ENCODE measurements around the gene ANKS1B.
"Not testable (repeated sequence)": the region's sequence is repeated elsewhere in the genome, so short reads cannot be mapped to it uniquely, and the experiment has no call there.

Gene ANKS1B

DNA sequence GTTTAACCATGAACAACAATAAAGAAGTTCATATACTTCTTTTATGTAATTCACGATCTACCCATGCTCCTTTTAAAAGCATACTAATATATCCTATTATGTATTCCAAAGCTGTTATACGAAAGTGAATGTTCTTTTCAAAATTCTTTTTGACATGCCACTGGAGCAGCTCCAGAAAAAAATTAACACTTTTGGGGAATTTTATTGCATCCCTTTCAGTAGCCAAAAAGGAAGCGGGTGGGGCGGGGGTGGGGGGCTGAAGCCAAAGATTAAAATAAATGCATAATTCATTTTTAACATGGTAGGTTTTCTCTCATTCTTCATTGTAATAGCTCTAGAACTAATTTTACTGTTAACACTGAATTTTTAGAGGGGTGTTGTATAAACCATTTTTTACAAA, 123.0 kb downstream of the ANKS1B start:
- no peak for DNase-seq (ENCODE audit: low read depth)

DNA sequence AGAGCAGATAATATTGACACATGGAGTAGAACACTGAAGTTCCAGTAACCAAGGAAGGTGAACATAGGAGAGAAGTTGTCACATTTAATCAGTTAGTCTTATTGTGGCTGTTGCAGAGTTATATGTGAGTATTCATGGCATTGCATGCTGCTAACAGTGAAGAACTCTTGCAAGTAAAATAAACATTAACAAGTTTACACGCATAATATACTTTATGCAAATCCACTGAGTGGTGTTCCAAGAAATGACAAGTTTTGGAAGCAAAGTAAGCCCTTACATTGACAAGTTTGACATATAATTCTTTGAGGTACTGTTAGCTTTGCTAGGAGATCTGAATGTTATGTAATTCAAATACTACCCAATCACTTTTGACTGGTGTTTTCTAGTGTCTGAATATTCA, 125.6 kb downstream of the ANKS1B start:
- DNase-seq (ENCODE audit: low read depth), result no peak

DNA sequence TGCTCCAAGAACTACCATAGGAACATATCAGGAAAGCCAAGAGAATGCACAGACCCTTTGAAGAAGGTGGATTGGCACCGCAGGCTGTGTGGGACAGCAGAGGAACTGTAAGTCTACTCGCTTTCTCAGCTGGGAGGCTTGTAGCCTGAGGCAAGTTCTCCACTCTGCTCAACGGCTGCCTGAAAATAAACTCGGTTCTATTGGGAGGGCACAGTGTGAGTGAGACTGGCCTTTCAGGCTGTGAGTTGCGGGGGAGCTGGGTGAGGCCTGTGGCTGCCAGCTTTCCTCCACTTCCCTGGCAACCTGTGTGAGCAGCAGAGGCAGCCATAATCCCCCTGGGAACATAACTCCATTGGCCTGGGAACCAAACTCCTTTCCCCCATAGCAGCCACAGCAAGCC, 132.1 kb downstream of the ANKS1B start:
- no peak for DNase-seq (ENCODE audit: low read depth)

DNA sequence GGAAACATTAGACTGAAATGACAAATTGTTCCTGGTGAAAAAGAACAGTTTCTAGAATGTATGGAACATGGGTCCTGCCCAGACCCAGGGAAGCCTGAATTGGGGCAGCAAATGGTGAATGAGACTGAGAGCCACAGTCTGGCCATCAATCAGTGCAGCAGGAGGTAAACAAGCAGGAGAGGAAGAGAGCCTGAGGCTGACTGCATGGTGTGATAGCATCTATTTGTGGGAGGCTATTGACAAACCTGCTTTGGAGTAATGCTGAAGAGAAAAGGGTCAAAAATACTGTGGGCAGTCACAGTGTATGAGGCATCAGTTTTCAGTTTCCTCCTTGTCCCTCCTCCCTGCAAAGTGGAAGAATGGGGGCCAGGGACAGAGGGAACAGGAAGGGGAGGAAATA, 136.8 kb downstream of the ANKS1B start:
- DNase-seq (ENCODE audit: low read depth), result no peak

DNA sequence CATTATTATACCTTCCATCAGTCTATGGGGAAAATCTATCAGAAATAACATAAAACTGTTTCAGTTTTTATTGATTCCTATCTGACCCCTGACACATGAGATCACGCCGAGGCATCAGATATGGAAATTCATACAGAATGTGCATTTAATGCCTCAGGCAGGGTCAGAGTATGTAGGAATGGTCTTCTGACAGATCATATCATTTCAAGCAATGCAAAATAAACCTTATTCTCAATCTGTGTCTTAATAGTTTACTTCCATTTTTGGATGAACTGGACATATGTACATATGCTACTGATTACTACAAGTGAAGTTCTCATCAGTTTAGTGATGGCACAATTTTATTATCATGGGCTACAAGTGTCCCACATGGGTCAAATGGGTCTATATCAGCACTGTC, 150.0 kb downstream of the ANKS1B start:
- no peak for DNase-seq (ENCODE audit: low read depth)

DNA sequence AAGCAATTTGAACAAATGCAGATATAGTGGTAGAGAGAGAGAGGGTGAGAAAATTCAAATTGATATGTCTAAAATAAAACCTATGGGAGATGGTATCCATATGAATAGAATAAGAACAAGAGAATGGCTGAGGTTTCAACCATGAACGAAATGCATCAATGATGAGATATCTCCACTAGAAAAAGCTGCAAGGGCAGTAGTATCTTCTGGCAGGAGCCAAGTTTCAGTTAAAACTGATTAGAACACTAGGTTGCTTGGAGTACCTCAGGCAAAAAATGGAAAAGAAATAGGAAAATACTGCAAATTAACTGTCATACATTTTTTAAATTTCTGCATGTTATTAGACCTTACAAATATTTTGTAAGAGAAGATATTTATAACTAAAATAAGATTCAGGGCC, 151.3 kb downstream of the ANKS1B start:
- no peak for DNase-seq (ENCODE audit: low read depth)

DNA sequence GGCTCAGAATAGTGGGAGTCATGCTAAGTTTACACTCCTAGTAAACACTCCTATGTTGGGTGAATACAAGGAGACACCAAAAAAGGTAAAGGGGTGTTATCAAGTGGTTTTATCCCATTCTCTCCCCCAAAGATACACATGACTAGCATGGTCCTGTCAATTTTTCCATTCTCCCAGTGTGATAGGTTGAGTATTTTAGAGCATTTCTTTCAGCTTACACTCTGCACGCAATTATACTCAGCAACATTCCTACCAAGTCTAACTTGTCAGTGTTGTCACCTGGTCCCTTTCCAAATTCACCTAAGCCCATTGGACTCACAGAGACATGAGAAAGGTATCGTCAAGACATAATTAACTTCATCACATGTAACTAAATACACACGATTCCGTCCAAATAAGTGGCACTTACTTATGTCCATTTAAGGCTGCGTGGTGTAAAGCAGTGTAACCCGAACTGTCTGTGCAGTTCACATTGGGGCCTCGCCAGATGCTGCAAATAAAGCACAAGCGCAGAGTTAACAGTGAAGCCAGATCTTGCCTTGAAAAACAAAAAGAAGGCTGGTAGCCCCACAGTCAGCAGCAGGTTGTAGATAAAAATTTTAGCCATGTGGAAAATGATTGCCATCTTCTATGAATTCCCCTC, 159.7 kb downstream of the ANKS1B start:
- no peak for DNase-seq (ENCODE audit: low read depth)

DNA sequence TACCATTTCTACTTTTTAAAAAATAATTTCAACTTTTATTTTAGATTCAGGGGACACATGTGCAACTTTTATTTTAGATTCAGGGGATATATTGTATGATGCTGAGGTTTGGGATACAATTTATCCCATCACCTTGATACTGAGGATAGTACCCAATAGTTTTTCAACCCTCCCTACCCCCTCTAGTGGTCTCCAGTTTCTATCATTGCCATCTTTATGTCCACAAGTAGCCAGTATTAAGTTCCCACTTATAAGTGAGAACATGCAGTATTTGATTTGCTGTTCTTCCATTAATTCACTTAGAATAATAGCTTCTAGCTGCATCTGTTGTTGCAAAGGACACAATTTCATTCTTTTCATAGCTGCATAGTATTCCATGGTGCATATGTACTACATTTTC, 162.5 kb downstream of the ANKS1B start:
- DNase-seq (ENCODE audit: low read depth), result no peak

DNA sequence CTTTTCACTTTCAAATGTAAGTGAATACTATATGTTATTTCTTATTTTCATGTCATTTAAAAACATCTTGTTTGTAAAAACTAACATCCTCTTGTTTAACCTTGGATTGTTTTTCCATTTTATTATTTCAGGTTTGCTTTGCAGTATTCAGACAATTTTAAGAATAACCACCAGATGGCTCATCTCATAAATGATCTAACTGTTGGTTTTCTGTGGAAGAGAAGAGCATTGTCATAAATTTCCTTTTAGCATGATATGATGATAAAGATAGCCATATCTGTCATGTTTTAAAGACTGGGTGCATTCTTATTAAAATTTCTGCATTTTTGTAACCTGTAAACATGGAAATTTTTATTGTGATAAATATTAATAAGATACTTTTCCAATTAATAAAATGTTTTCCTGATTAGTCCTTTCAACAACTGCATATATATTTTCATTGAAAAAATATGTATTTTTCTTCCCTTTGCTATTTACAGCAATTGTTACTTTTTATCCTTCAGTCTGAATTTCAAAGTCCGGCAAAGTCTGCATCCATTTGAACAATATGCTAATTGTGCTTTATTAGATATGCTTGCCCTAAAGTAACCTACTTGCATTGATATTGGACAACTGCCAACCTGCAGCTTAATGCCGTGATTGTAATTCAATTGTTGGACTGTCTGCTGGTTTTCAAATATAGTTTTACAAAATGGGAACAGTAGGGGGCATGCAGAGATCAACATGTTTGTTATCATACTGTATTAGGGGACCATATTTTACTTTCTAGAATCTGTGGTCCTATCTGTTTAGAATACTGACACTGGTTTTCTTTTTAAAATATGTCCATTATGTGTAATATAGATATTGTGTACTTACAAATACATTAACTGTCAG, 173.8 kb downstream of the ANKS1B start:
- peak; percentile 5 for DNase-seq (ENCODE audit: low read depth)

DNA sequence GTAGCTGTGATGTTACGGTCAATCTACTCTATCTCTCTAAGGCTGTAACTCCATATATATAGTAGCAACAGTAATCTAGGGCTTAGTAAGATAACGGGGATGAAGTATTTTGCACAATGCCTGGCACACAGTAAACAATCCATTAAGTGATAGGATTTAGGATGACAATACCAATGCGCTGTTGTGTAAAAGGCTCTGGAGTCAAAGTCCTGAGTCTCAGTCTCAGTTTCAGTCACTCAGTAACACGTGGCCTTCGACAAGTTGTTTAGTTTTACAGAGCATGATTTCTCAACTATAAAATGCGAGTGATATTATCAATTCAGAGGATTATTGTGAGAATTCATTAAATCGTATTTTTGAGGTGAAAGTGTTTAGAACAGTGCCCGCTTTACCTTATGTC, 174.8 kb downstream of the ANKS1B start:
- DNase-seq (ENCODE audit: low read depth), result no peak

DNA sequence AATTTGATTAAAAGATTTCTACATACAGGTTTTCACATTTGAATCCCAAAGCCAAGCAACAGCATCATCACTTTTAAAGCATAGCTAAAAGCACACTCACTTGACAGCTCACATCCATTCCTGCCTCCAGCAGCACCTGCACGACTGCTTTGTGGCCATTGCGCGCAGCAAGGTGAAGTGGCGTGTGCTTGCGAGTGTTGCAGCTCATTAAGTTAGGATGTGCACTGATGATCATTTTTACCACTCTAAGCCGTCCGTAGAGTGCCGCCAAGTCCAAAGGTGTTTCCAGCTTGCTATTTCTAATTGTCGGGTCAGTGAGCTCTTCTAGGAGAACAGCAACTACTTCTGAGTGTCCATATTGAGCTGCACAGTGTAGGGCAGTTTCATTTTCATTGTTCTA, 178.4 kb downstream of the ANKS1B start:
- no peak for DNase-seq (ENCODE audit: low read depth)

DNA sequence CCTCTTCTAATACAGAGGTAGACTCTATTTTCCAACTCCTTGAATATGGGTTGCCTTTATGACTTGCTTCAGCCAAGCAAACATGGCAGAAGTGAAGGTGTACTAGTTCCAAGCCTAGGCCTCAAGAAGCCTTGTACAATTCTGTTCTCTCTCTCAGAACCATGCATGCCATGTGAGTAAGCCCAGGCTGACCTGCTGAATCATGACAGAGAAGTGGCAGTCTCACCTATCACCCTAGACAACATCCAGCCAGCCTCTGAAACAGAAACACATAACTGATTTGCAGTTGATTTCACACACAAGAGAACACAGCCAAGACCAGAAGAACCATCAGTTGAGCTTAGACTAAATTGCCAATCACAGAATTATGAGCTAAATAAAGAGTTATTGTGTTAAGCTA, 180.0 kb downstream of the ANKS1B start:
- no peak for DNase-seq (ENCODE audit: low read depth)

DNA sequence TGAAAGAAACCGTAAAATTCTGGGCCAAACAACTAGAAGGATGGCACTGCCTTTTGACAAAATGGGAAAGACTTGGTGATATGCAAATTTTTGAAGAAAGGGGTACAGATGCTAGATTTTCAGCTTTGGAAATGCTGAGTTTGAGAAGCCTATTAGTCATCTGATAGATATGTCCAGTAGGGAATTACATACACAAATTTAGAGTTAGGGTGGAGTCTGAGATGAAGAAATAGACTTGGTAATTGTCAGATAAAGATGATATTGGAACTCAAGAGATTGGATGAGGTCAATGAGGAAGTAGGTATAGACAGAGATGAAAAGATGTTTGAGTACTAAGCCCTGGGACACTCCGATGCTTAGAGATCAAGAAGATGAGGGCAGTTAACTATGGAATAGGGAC, 184.1 kb downstream of the ANKS1B start:
- no peak for DNase-seq (ENCODE audit: low read depth)

DNA sequence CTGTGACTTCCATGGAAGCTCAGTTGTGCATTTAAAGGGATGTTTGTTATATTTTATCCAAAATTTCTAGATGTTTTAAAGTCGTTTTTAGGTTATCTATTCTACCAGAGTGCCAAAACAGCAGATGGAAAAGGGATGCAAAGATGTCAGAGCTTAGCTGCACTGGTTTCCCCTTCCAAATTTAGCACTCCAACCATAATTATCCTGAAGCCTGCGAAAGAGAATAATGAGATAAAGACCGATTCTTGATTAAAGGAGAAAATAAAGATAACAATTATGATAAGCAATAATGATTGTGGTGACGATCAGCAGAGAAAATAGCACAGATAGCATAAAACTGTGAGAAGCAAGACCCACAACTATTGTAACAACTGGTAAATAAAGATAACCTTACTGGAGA, 186.8 kb downstream of the ANKS1B start:
- not testable (repeated sequence) for DNase-seq (ENCODE audit: low read depth)

DNA sequence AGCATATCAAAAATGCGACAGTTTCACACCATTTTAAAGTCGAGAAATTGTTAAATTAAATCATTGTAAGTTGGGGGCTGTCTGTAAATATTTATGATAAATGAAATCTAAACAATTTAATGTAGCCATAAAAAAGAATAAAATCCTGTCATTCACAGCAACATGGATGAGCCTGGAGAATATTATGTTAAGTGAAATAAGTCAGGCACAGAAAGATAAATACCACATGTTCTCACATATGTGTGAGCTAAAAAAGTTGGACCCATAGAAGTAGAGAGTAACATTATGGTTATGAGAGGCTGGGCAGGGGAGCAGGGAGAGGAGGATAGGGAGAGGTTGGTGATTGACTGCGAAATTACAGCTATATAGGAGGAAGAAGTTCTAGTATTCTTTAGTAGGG, 201.3 kb downstream of the ANKS1B start:
- DNase-seq (ENCODE audit: low read depth), result no peak

DNA sequence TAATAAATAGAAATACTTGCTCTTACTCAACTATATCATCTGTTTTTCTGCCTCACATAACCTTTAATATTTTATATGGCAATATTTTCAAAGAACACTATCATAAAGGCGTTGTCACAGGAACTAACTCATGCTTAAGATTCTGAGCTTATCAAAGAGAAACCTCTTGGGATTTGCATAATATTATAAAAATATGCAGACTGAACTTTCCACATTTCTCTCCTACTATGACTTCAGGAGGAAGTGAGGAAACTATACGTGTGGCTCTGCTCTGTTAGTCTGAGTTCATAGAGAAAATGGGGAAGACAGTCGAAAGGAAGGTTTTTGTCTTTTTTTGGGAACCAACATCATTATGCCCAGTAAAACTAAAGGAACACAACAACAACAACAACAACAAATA, 212.5 kb downstream of the ANKS1B start:
- no peak for DNase-seq (ENCODE audit: low read depth)

DNA sequence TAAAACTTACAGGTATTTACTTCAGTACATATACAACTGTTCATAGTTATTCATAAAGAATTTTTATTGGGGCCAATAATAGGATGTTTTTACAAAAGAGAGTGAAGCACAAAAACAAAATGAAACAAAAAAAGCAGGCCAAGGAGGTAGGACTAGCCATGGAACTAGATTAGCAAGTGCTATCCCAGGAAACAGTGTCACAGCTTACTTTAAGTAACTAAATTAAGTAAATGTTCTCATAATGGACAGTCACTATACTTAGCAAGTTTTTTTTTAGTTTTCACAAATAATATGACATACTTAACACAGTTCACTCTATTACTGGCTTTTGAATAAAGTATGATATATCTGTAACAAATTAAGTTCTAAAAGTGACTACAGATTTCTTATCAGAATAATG, 213.1 kb downstream of the ANKS1B start:
- no peak for DNase-seq (ENCODE audit: low read depth)

DNA sequence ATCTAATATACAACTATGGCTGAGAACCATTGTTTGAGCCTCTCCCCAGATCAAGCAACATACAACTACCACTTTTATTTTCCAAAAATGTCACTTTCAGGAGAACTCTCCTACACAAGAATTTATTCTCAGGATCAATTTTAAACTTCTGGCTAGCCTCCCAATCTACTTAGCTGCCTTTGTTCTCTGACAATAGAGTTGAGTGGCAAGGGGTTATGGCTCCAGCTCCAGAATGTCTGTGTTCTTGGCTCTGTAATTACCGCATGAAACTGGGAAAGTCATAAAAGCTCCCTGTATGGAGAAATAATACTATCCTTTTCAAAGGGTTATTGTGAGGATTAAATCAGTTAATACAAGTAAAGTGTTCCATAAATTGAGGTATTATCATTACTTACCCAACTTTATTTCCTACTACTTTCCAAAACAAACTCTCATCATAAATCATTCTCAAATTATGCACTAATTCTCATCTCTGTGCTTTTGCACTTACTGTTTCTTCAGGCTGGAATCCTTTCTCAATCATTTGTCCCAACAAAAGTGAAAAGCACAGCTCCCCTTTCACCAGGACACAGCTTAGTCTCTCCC, 215.2 kb downstream of the ANKS1B start:
- DNase-seq (ENCODE audit: low read depth), result no peak

DNA sequence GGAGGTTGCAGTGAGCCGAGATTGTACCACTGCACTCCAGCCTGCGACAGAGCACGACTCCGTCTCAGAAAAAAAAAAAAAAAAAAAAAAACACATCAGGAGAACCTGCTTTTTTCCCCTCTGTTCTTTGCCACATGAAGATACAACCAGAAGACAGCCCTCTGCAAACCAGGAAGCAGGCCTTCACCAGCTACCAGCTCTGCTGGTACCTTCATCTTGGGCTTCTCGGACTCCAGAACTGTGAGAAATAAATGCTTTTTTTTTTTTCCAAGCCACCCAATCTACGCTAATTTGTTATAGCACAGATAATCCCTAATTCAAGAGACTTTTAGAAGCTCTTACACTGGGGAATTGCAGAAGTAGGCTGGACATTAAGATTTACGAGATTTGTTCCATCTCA, 216.0 kb downstream of the ANKS1B start:
- DNase-seq (ENCODE audit: low read depth), result no peak

DNA sequence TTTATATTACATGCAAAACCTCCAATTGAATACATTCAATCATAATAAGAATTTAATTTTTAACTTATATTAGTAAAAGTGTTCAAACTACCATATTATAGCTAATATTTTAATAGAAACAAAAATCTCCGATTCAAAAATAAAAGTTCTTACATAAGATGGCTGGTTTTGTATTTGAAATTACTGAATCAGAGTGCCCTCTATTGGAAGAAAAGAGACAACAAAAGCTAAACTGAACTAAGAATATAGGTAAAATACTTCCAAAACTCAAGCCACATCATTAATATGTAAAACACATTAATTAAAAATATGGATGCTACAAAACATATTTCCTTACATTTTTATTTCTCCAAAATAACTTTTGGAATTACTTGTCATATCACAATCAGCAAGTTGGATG, 216.9 kb downstream of the ANKS1B start:
- no peak for DNase-seq (ENCODE audit: low read depth)

DNA sequence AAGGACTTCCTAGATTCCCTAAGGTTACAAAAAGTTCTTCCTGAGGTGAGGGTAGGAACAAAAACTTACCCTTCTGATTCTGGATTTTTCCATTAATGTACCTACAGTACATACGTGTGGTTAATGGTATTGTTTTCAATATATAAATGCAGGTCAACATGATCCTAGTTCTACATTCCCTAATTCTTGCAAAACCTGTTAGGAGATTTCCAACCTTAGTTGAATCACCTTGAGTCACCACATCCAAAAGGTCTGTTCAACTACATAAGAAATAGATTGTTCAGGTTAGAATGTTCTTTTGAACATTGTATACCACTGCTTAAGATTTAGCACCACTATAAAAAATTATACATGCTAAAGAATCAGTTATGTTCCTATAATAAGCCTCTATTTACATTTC, 218.3 kb downstream of the ANKS1B start:
- DNase-seq (ENCODE audit: low read depth), result no peak

DNA sequence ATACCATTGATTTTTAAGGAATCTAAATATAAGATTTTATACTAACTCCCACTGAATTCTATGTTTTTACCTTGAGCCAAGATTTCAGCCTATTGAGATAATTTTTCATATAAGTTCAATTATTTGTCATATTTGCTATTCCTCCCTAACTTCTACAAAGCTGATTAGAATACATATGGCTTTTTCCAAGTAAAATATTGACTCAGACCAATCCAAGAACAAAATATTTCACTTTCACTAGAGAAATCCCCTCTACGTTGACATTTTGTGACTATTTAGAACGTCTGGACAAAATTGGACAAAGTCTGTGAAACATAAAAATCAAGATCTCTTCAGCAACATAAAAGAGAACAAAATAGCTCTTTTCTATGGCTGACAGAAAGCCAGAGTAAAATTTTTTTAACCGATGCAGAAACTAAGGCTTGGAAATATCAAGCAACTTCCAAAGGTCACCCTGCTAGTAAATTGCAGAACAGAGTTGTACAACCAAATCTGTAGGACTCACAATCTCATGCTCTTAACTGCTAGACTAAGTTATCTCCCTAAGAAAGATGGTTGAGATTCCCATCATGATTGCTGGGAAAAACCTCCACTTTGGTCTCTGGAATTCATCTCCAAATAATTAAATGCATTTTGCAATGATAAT, 219.1 kb downstream of the ANKS1B start:
- no peak for DNase-seq (ENCODE audit: low read depth)

DNA sequence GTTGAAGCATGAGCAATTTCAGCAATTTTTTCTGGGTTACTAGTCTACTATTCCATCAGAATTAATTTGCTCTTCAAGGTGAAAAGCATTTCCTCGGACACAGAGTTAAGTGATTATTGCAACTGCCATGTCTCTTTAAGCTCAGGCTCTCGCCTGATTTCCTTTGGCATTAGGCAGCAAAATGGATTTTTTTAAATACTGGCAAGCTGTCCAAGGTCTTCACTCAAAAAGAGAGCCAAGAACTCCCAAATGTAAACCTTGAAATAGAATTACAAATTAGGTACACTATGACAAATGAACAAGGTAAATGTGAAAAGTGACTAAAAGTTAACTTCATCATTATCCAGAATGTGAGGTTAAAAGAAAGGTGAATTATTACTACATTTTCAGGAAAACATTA, 225.3 kb downstream of the ANKS1B start:
- no peak for DNase-seq (ENCODE audit: low read depth)
